ENCODE measurements around the gene ATP6V1F. TPM values are rescaled to one million over a fixed set of nuclear protein-coding genes. Genes with fewer than 3 reads are reported as not detected.

The ATP6V1F gene
- total RNA-seq, 1 donor, result 110 TPM

DNA sequence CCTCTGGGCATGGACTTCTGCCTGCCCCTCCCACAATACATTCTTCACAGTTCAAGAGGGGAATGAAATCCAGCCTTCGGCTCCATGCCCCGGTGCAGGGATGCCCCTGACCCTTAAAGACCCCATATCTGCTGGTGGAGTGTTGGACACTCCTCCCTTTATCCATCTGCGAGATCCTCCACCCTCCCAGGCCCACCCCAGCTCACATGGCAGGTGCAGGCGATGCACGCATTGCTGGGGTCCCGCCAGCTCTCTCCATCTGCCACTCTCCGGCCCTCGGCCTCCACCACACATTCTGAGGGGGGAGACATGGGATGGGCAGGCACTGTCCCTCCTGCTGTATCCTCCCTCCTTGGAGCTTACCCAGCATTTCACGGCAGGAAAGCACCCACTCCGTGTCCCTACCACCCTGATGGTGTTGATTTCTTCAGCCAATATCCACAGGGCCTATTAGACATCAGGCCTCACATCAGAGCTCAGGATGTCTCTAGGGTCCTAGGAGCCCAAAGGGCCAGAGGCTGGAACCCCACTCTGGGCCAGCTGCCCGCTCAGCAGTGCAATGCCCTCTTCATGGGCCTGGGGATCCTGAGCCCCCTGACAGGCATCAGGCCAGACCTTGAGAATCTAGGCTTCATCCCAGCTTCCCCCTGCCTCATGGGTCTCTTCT, 18.3 kb downstream of the ATP6V1F start:
- no peak for DNase-seq (ENCODE audit: low read depth in 2 of 3, low spot score in 2 of 3)

DNA sequence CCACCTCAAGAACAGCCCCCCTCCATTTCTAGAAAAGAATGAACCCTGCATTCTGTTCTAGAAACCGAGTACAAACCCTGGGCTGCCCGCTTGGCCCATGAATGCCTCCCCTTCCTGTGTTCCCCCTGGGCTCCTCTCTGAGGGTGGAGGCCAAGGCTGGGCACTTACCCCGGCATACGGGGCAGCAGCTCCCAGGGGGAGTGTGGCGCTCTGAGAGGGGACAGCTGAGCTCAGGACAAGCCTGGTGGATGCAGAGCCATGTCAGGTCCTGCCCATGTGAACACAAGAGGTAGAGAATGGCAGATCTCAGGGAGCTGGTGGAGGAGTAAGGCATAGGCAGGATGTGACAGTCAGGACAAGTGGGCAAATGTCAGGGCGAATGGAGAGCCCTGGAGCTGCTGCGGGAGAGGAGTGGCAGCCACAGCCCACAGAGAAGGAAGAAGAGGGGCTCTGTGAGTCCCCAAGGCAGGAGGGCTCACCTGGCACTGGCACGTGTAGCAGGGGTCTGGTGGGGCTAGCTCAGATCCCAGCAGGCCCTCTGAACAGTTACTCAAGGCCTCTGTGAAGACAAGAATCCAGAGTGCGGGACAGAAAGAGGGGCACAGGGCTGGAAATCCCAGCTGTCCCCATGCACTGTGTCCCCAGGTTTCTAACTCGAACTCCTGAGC, 18.9 kb downstream of the ATP6V1F start:
- no peak for DNase-seq (ENCODE audit: low read depth in 2 of 3, low spot score in 2 of 3)

GRCh38 chr7:128882134-128882533, 19.5 kb downstream of the ATP6V1F start:
- DNase-seq (ENCODE audit: low read depth in 2 of 3, low spot score in 2 of 3), result no peak

DNA sequence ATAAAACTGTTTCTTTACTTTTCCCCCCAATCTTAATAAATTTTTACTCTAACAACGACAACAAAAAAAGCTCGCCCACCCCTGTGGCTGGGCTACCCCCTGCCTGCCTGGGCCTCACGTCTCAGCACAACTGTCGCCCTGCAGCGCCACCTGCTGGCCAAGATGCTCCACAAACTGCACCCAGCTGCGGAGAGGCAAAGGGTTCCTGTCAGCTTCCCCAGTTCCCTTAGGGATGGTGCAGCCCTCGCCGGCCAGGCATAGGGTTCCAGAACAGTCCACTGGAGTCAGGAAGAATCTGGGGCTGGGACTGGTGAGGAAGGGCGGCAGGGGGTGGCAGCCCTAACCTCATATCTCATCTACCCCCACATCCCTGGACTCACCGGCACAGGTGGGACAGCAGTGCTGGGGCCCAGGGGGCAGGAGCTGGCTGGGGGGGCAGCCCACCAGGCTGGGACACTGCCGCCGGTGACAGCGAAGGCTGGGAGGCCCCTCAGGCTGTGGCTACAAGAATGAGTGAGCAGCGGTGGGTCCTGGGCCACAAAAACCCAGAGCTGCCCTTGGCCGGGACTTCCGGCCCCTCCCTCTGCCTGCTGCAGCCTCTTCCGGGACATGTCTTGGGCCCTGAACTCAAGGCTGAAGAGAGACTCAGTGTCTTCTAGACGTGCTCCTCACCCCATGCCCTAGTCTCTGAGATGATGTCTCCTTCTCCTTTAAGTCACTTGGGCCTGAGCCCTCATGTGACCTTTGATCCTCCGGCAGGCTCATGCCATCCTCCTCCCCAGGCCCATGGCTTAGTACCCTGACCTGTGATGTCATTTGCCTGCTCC, 21.2 kb downstream of the ATP6V1F start:
- DNase-seq (ENCODE audit: low read depth in 2 of 3, low spot score in 2 of 3), result peak; percentile 73 to 88 (median 80)

DNA sequence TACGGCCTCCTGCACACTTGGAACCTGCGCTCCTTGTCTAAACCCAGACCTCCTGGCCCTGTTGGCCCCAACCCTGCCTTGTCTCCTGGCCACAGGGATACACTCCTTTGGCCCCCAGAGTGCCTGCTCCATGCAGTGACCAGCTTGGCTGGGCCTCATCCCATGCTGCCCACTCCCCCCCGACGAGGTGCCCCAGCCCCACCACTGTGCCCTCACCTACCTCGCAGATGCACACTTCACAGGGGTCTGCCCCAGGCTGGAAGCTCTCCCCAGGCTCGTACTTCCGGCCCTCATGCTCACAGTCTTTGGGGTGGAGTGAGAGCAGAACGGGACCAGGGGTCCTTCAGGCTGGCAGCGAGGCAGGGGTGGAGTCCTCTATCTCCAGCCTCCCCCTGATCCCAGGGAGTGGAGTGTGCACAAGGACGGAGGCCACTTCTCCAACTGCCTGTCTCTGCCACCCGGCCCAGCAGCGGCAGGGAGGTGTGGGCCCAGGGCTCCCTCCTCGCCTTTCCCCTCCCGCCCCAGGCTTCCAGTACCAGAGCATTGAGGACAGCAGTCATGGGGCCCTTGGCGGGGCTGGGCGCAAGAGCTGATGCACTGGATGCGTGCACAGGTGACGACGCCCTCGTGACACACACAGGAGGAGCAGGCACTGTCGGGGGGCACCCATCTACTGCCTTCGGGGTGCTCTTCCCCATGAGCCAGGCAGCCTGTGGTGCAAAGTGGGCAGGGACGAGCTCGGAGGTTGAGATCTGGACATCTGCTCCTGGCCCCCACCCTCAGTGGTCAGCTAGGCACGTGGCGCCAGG, 22.1 kb downstream of the ATP6V1F start:
- DNase-seq (ENCODE audit: low read depth in 2 of 3, low spot score in 2 of 3), result no peak

DNA sequence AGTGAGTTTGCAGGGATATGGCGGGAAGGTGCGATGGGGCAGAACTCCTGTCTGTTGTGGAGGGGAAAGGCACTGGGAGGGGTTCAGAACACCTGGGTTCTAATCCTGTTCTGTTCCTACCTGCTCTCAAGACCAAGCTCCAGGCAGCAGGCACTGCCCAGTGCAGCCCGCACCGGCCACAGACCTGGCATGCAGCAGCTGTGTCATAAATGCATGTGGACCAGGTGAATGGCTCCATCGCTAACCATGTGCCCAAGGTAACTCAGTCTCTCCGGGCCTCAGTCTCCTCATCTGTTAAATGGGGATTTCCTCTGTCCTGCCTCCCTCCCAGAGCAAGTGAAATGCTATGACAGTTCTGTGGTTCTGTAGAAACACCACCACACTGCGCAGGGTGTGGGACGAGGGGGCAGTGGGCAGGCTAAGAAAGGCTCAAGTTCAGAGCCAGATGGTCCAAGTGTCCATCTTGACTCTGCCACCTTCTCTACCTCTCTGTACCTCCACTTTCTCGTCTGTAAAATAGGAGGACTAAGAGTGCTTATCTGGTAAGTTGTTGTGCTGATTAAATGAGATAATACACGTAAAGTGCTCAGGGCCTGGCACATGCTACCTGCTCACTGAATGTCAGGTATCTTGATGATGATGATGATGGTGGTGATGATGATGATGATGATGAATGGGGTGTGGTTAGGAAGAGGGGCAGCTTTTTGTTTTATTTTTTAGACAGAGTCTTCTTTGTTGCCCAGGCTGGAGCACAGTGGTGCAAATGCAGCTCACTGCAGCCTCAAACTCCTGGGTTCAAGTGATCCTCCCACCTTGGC, 22.9 kb downstream of the ATP6V1F start:
- DNase-seq (ENCODE audit: low read depth in 2 of 3, low spot score in 2 of 3), result no peak

DNA sequence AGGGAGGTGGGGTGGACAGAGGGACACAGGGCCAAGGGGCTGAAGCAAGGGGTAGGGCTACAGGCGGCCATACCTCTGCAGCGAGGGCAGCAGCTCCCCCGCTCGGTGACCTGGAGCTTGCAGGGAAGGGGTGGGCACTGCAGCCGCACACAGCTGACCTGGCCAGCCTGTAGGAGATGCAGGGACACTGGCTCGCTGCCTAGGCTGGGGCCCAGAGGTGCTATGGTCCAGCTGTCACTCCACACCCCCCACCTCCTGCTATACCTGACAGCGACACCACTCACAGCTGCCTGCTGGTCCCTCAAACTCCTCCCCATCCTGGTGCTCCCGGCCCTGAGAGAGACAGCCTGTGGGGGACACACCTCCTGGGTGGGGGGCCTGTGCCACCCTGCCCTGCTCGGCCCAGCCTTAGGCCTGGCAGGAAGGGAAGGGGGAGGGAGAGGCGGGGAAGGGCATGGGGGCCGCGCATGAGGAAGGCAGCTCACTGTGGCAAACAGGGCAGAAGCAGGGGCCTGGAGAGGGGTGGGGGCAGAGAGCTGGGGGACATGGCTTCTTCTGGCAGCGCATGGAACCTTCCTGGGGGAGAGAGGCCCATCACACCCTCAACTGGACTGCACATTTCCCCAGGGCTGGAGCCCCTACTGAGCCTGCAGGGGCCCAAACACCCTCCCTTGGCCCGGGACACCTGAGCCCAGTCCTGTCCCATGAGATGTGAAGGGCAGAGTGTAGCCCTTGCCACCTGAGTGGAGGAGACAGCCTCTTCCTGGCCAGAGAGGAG, 23.9 kb downstream of the ATP6V1F start:
- no peak for DNase-seq (ENCODE audit: low read depth in 2 of 3, low spot score in 2 of 3)

GRCh38 chr7:128887169-128888038, 24.7 kb downstream of the ATP6V1F start:
- no peak for DNase-seq (ENCODE audit: low read depth in 2 of 3, low spot score in 2 of 3)

DNA sequence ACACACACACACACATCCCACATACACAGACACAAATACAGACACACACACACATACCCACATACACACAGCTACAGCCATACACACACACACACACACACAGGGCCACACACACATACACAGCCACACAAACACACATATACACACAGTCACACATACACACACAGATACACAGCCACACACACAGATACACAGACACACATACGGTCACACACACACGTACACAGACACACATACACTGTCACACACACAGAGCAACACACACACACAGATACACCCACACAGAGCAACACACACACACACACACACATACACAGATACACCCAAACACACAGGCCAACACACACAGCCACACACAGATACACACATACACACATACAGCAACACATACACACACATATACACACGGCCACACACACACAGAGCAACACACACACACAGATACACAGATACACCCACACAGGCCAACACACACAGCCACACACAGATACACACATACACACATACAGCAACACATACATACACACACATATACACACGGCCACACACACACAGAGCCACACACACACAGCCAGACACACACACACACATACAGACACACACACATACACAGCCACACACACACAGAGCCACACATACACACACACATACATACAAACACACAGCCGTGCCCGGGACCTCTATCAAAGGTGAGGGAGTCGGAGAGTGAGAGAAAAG, 25.5 kb downstream of the ATP6V1F start:
- no peak for DNase-seq (ENCODE audit: low read depth in 2 of 3, low spot score in 2 of 3)

GRCh38 chr7:128888756-128889095, 26.1 kb downstream of the ATP6V1F start:
- no peak for DNase-seq (ENCODE audit: low read depth in 2 of 3, low spot score in 2 of 3)

DNA sequence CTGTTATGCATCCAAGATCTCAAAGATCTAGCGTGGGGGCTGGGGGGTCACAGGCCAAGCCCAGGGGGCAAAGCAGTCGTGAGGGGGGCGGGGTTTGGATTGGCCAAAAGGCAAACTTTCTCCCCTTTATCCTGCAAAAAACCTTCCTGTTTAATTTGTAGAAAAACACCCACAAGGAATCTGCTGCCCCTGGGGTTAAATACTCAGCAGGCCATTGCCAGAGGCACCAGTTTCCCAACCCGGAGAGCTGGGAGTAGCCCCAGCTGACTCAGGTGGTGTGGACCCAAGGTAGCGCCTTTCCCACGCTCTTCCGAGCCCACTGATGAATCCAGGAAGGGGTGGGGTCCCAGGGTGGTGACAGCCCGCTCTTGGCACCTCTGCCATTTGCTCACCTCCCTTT, 26.5 kb downstream of the ATP6V1F start:
- no peak for DNase-seq (ENCODE audit: low read depth in 2 of 3, low spot score in 2 of 3)

DNA sequence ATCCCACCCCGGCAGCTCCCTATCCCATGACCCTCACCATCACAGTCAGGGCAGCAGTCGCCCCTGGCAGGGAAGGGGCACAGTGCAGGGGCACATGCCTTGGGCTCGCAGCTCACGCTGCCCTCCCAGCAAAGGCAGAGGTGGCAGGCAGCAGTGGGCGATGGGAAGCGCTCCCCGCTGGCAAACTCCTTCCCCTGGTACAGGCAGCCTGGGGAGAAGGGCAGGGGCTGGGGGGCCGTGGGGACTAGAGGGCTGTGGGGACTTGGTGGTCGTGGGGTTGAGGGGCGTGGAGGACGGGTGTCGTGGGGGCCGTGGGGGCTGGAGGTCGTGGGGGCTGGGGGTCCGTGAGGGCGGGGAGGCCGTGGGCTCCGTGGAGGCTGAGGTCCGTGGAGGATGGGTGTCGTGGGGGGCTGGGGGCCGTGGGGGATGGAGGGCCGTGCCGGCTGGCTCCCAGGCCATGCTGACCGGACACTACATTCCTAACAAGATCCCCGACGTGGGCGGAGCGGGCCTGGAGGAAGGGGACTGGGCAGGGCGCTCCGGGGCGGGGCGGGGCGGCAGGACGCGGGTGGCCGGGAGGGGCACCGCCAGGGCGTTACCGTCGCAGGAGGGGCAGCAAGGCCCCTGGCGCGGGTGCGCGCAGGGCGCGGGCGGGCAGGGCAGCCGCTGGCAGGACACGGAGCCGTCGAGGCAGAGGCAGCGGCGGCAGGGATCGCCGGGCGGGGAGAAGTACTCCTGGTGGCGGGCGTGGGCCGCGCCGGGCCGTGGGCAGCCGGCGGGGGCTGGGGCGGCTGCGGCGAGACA, 27.9 kb downstream of the ATP6V1F start:
- no peak for DNase-seq (ENCODE audit: low read depth in 2 of 3, low spot score in 2 of 3)

GRCh38 chr7:128891110-128891941, 28.7 kb downstream of the ATP6V1F start:
- peak in 1 of 3 donors; percentile 22 for DNase-seq (ENCODE audit: low read depth in 2 of 3, low spot score in 2 of 3)

GRCh38 chr7:128891942-128892269, 29.2 kb downstream of the ATP6V1F start:
- DNase-seq (ENCODE audit: low read depth in 2 of 3, low spot score in 2 of 3), result no peak

- DNase-seq (ENCODE audit: low read depth in 2 of 3, low spot score in 2 of 3), result no peak
Observed at GRCh38 chr7:128892521-128893250, 30.0 kb downstream of the ATP6V1F start.

All from hematopoietic multipotent progenitor cell (in vitro differentiated cells).